ENCODE measurements around the gene SALL1. TPM values are rescaled to one million over a fixed set of nuclear protein-coding genes. Genes with fewer than 3 reads are reported as not detected.

The SALL1 gene
- total RNA-seq, 1 experiment from 2014 or later, result 101 TPM

DNA sequence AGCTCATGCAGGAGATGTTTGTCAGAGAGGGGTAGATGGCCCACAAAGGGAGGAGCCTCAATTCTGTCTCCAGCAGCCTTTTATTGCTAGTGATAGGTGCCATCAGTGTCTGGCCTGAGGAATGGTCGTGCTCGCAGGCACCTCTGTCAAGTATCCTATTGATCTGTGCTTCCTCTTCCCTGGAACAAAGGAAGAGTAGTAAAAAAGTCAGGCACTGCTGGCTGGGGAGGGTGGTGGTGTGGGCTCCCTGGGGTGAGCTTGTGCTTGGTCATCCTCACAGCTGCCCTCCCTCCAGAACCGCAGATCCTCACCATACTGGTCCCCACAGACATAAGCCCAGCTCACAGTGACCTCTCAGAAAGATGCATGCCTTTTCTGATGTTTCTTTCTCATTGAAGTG is 15.0 kb upstream of the SALL1 start:
- no peak overlapping the region for H3K4me2 ChIP-seq (ENCODE audit: insufficient read depth, insufficient read length, low read length)
- no peak overlapping the region for H3T11ph ChIP-seq (ENCODE audit: low read length)
- no peaks in the 10 kb centered on the region for H3K79me2 ChIP-seq (ENCODE audit: insufficient read depth, low read length)
- H3K27ac Mint-ChIP-seq, result peak overlapping the region in 1 of 3 experiments; percentile 66; a peak in 1 of 7 replicates
- H2BK20ac ChIP-seq (ENCODE audit: low read depth, low read length, poor library complexity, severe bottlenecking), result no peak overlapping the region
- peaks cover 4 to 16% (median 8%) of the 10 kb centered on the region in 3 experiments; a peak in 6 of 7 replicates for H3K36me3 Mint-ChIP-seq (ENCODE audit: insufficient read depth in 1 of 3, low read depth in 3 of 3)
- no peak overlapping the region for H4K91ac ChIP-seq (ENCODE audit: insufficient read length, low read depth, low read length)
- no peak overlapping the region for H3K18ac ChIP-seq (ENCODE audit: insufficient read length, low read depth, low read length)
- no peaks in the 10 kb centered on the region for H3K79me1 ChIP-seq (ENCODE audit: insufficient read depth, low read depth, low read length, poor library complexity, severe bottlenecking)
- no peaks in the 10 kb centered on the region for H3K4me1 ChIP-seq (ENCODE audit: insufficient read depth, low read length)
- WGBS (ENCODE audit: extremely low coverage, insufficient read length, low lambda C conversion rate), result no CpG with 5 or more reads among the region's 3 CpGs
- no peak overlapping the region for H2BK12ac ChIP-seq (ENCODE audit: insufficient read length, low read depth, low read length)
- H3K4me3 Mint-ChIP-seq, result no peak overlapping the region
- no peak overlapping the region for H4K5ac ChIP-seq (ENCODE audit: insufficient read length, low read depth, low read length)
- H3K9me3 ChIP-seq (ENCODE audit: control insufficient read depth, low read depth, low read length), result no peaks in the 10 kb centered on the region
- H4K8ac ChIP-seq (replicated peaks; ENCODE audit: insufficient read length, low read depth, low read length), result no peak overlapping the region
- no peaks in the 10 kb centered on the region for H4K20me1 ChIP-seq (ENCODE audit: control insufficient read depth, insufficient read depth, insufficient read length)
- H3K9ac ChIP-seq (ENCODE audit: extremely low read depth, insufficient read length, low read length), result no peak overlapping the region
- H3K9me3 Mint-ChIP-seq, result peaks cover 6 to 12% of the 10 kb centered on the region in 2 experiments; a peak in 4 of 5 replicates
- H3K23me2 ChIP-seq (ENCODE audit: insufficient read length, low read depth, low read length, poor library complexity, severe bottlenecking), result no peaks in the 10 kb centered on the region
- no peak overlapping the region for H3K23ac ChIP-seq (ENCODE audit: insufficient read length, low read depth, low read length)
- no peak overlapping the region for H2BK120ac ChIP-seq (ENCODE audit: low read depth, low read length, poor library complexity, severe bottlenecking)
- no peak overlapping the region for H2BK15ac ChIP-seq (ENCODE audit: low read depth, low read length)
- no peak overlapping the region for H2AFZ ChIP-seq (ENCODE audit: low read length)
- H3K4me1 Mint-ChIP-seq, result peaks cover 24 to 32% of the 10 kb centered on the region in 2 experiments
- H3K56ac ChIP-seq (ENCODE audit: insufficient read length, low read depth, low read length), result no peak overlapping the region
- H3K27me3 ChIP-seq (ENCODE audit: insufficient read depth, low read length), result no peaks in the 10 kb centered on the region; the same call in none of the 2 replicates
- DNase-seq, result no peak
- no peak overlapping the region for H3K4ac ChIP-seq (ENCODE audit: low read depth, low read length)
- TF ChIP-seq, protein P1, sequence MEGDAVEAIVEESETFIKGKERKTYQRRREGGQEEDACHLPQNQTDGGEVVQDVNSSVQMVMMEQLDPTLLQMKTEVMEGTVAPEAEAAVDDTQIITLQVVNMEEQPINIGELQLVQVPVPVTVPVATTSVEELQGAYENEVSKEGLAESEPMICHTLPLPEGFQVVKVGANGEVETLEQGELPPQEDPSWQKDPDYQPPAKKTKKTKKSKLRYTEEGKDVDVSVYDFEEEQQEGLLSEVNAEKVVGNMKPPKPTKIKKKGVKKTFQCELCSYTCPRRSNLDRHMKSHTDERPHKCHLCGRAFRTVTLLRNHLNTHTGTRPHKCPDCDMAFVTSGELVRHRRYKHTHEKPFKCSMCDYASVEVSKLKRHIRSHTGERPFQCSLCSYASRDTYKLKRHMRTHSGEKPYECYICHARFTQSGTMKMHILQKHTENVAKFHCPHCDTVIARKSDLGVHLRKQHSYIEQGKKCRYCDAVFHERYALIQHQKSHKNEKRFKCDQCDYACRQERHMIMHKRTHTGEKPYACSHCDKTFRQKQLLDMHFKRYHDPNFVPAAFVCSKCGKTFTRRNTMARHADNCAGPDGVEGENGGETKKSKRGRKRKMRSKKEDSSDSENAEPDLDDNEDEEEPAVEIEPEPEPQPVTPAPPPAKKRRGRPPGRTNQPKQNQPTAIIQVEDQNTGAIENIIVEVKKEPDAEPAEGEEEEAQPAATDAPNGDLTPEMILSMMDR (conservative IDR thresholded peaks at IDR 0.05), result no peak
- no peak overlapping the region for H3K14ac ChIP-seq (ENCODE audit: insufficient read depth, low read length)
- no peak overlapping the region for H3K27ac ChIP-seq (ENCODE audit: insufficient read length, low read depth, low read length)
- H2BK5ac ChIP-seq (ENCODE audit: insufficient read length, low read length), result no peak overlapping the region
- no peak overlapping the region for H2AK5ac ChIP-seq (ENCODE audit: insufficient read length, low read length)
- H3K27me3 Mint-ChIP-seq (ENCODE audit: low read depth), result peaks cover 10% of the 10 kb centered on the region; the same call in 1 of the 2 replicates
